K562 (cell line): ENCODE results near the gene SPRING1. TPM values are rescaled to one million over a fixed set of nuclear protein-coding genes. Genes with fewer than 3 reads are reported as not detected.

Experiments
- ARID3A ChIP-seq: IDR thresholded peaks from 2 replicates; pipeline ENCODE4 v1.6.1; 2012; ENCODE audit warnings: low read depth, low read length, improper control_type of control experiment, borderline replicate concordance
- BCL6 ChIP-seq: fragments of 250-450 bp; sonication (Bioruptor Pico); IDR thresholded peaks from 2 replicates; pipeline ENCODE4 v1.4.0; 2020
- FOSL1 ChIP-seq: fragments of 200-800 bp; sonication (Bioruptor generic); conservative IDR thresholded peaks from 2 replicates; pipeline ENCODE4 v1.6.1; 2016; ENCODE audit warnings: missing genetic modification characterization, missing compliant biosample characterization
- HNRNPH1 ChIP-seq: fragments of 200-400 bp; formaldehyde crosslinking; optimal IDR thresholded peaks from 2 replicates; pipeline ENCODE3; 2017; ENCODE audit warnings: low read depth, mild to moderate bottlenecking, low read length, moderate library complexity
- IRF9 ChIP-seq: fragments of 450-650 bp; IDR thresholded peaks from 2 replicates; pipeline ENCODE4 v1.6.1; 2016; ENCODE audit warnings: missing biosample characterization, missing genetic modification characterization
- NFE2 ChIP-seq: IDR thresholded peaks from 2 replicates; pipeline ENCODE4 v1.6.1; 2014; ENCODE audit warnings: antibody characterized with exemption, low read depth
- NUFIP1 ChIP-seq: fragments of 450-650 bp; IDR thresholded peaks from 2 replicates; pipeline ENCODE4 v1.6.1; 2018; ENCODE audit not compliant: partially characterized antibody
- SMARCE1 ChIP-seq: fragments of 450-650 bp; IDR thresholded peaks from 2 replicates; pipeline ENCODE4 v1.7.1; 2016; ENCODE audit warnings: mild to moderate bottlenecking
- TRIM28 ChIP-seq: fragments of 450-650 bp; IDR thresholded peaks from 2 replicates; pipeline ENCODE4 v1.6.1; 2017
- ZBTB33 ChIP-seq: sonication (generic); formaldehyde crosslinking; IDR thresholded peaks from 2 replicates; pipeline ENCODE4 v1.8.1; 2023; ENCODE audit warnings: mild to moderate bottlenecking, missing genetic modification reagents
- ZBTB40 ChIP-seq, 2 experiments: fragments of 450-650 bp in 1 of 2; sonication (generic) in 1 of 2; formaldehyde crosslinking in 1 of 2; IDR thresholded peaks; 2 replicates each; pipeline versions ENCODE4 v1.7.1 to v1.9.0; 2016 to 2022; ENCODE audit warnings: inconsistent platforms in 1 of 2, mild to moderate bottlenecking in 1 of 2, missing genetic modification reagents in 1 of 2
- ZNF24 ChIP-seq: fragments of 450-650 bp; IDR thresholded peaks from 2 replicates; pipeline ENCODE4 v1.6.1; 2016
- ZNF584 ChIP-seq: fragments of 200-800 bp; sonication (Bioruptor generic); IDR thresholded peaks from 2 replicates; pipeline ENCODE4 v1.6.1; 2016; ENCODE audit warnings: low read depth, mild to moderate bottlenecking, missing genetic modification characterization, missing compliant biosample characterization
- polyA plus RNA-seq, 8 experiments: library from polyadenylated mRNA; depleted of rRNA in 4 of 8; stranded (reverse) in 5 of 8; unstranded in 3 of 8; fragments of >200 nt; fragmentation: Nextera tagmentation in 2 of 8; fragmentation: Illumina TruSeq in 1 of 8; extraction: Ambion mirVana in 2 of 8; extraction: Trizol in 1 of 8; gene quantifications; 2 replicates each; pipeline versions ENCODE4 v1.2.1 to v1.2.3, GENCODE V29; 2011 to 2014; ENCODE audit warnings: inconsistent platforms in 1 of 8, missing spikeins in 1 of 8
- total RNA-seq, 7 experiments: library from RNA; depleted of rRNA in 6 of 7; stranded (reverse); fragments of >200 nt in 6 of 7; fragmentation: Illumina TruSeq in 2 of 7; extraction: Trizol in 2 of 7; gene quantifications; 2 replicates each; pipeline versions ENCODE4 v1.2.1 to v1.2.3, GENCODE V29; 2011 to 2021; ENCODE audit warnings: low replicate concordance in 1 of 7

Gene SPRING1
- total and polyA plus RNA-seq, 9 of the 15 experiments (the other 6 are each of a cell fraction or from before 2014, with no cell fraction given), result 1.1 to 20.0 (median 8.0) TPM

GRCh38 chr12:116737774-116738657 is at the start of gene SPRING1, which contains the start of gene RNFT2 (continued):
- TF ChIP-seq ZBTB40 (IDR thresholded peaks at IDR 0.05), result peak; percentile 68
- TF ChIP-seq ZBTB40 (CRISPR knock-in tag; IDR thresholded peaks at IDR 0.05), result no peak
- no peak for TF ChIP-seq IRF9 (tag)
- TF ChIP-seq ZNF584 (CRISPR knock-in tag), result no peak
- TF ChIP-seq FOSL1 (tag), result no peak
- TF ChIP-seq ZNF24, result 0 out of 2 replicates have a peak, but pooled peaks have one; percentile 30
- TF ChIP-seq SMARCE1, result no peak
- no peak for TF ChIP-seq NUFIP1
- no peak for TF ChIP-seq NFE2
- TF ChIP-seq HNRNPH1, result no peak
- no peak for TF ChIP-seq ARID3A
- TF ChIP-seq TRIM28, result no peak
- TF ChIP-seq BCL6 (CRISPR knock-in tag), result no peak
- no peak for TF ChIP-seq ZBTB33 (CRISPR knock-in tag)
